ENCODE data around the gene ALS2. TPM values are rescaled to one million over a fixed set of nuclear protein-coding genes. Genes with fewer than 3 reads are reported as not detected.

Gene ALS2
- total RNA-seq, 1 experiment from 2014 or later = 23.8 TPM

- no peaks in the 10 kb centered on the region for H3K9me3 ChIP-seq (ENCODE audit: low read length)
- ChIA-PET CTCF (no interaction called here), POLR2A (ENCODE audit: unreplicated experiment) (no interaction called here)
- no peak for TF ChIP-seq EZH2 (IDR thresholded peaks at IDR 0.05; ENCODE audit: low read length, unreplicated experiment)
- no peaks in the 10 kb centered on the region for H3K4me1 ChIP-seq (ENCODE audit: insufficient read depth, low read length)
- no peak for DNase-seq
- H4K20me1 ChIP-seq (ENCODE audit: low read length) = no peaks in the 10 kb centered on the region
- H3K4me3 ChIP-seq (ENCODE audit: low read length) = no peak overlapping the region
- no peaks in the 10 kb centered on the region for H3K79me2 ChIP-seq (ENCODE audit: low read length)
- H3K27ac ChIP-seq (ENCODE audit: low read length) = no peak overlapping the region
- H3K27me3 ChIP-seq (ENCODE audit: low read length) = no peaks in the 10 kb centered on the region
- no TSS peak for BruUV-seq (replicated peaks)
- no peak for ATAC-seq
- no peaks in the 10 kb centered on the region for H3K9me2 ChIP-seq (replicated peaks; ENCODE audit: low read length)
- H3K4me2 ChIP-seq (ENCODE audit: low read length) = no peak overlapping the region
- H3K36me3 ChIP-seq (ENCODE audit: low read depth, low read length) = no peaks in the 10 kb centered on the region
- intact Hi-C loops (cut with micrococcal nuclease) = no loop called here
- H3F3A ChIP-seq (ENCODE audit: low read length, unreplicated experiment) = no peaks in the 10 kb centered on the region
- no peak overlapping the region for H2AFZ ChIP-seq (ENCODE audit: low read length)
- H3K9ac ChIP-seq (ENCODE audit: low read length) = no peak overlapping the region
Observed at GRCh38 chr2:201809633-201810032, 28.9 kb upstream of the ALS2 start.

GRCh38 chr2:201808027-201808426, 27.3 kb upstream of the ALS2 start:
- Histone ChIP-seq H3K9ac (ENCODE audit: low read length) (no peak overlapping the region), H2AFZ (ENCODE audit: low read length) (no peak overlapping the region), H3K9me3 (ENCODE audit: low read length) (no peaks in the 10 kb centered on the region), H4K20me1 (ENCODE audit: low read length) (no peaks in the 10 kb centered on the region), H3K27ac (ENCODE audit: low read length) (no peak overlapping the region), H3K36me3 (ENCODE audit: low read depth, low read length) (no peaks in the 10 kb centered on the region), H3K4me1 (ENCODE audit: insufficient read depth, low read length) (no peaks in the 10 kb centered on the region), H3K4me2 (ENCODE audit: low read length) (no peak overlapping the region), H3K4me3 (ENCODE audit: low read length) (no peak overlapping the region), H3F3A (ENCODE audit: low read length, unreplicated experiment) (no peaks in the 10 kb centered on the region), H3K79me2 (ENCODE audit: low read length) (no peaks in the 10 kb centered on the region), H3K27me3 (ENCODE audit: low read length) (no peaks in the 10 kb centered on the region), H3K9me2 (replicated peaks; ENCODE audit: low read length) (no peaks in the 10 kb centered on the region)
- ChIA-PET POLR2A (ENCODE audit: unreplicated experiment) (no interaction called here), CTCF (no interaction called here)
- no peak for DNase-seq
- BruUV-seq (replicated peaks) = no TSS peak
- TF ChIP-seq EZH2phosphoT487 (IDR thresholded peaks at IDR 0.05; ENCODE audit: borderline replicate concordance, low read length) (no peak), CTCF (conservative IDR thresholded peaks at IDR 0.05; ENCODE audit: low read depth, low read length) (no peak), EZH2 (IDR thresholded peaks at IDR 0.05; ENCODE audit: low read length, unreplicated experiment) (no peak)
- ATAC-seq = no peak
- intact Hi-C loops (cut with micrococcal nuclease) = no loop called here

- no peak overlapping the region for H3K27ac ChIP-seq (ENCODE audit: low read length)
- H3K9me3 ChIP-seq (ENCODE audit: low read length) = no peaks in the 10 kb centered on the region
- H2AFZ ChIP-seq (ENCODE audit: low read length) = no peak overlapping the region
- intact Hi-C loops (cut with micrococcal nuclease) = no loop called here
- no peaks in the 10 kb centered on the region for H3F3A ChIP-seq (ENCODE audit: low read length, unreplicated experiment)
- H3K27me3 ChIP-seq (ENCODE audit: low read length) = no peaks in the 10 kb centered on the region
- ATAC-seq (no peak), DNase-seq (no peak)
- H3K4me3 ChIP-seq (ENCODE audit: low read length) = no peak overlapping the region
- TF ChIP-seq EZH2 (IDR thresholded peaks at IDR 0.05; ENCODE audit: low read length, unreplicated experiment) = no peak
- H3K4me2 ChIP-seq (ENCODE audit: low read length) = no peak overlapping the region
- H4K20me1 ChIP-seq (ENCODE audit: low read length) = no peaks in the 10 kb centered on the region
- BruUV-seq (replicated peaks) = no TSS peak
- POLR2A ChIA-PET (ENCODE audit: unreplicated experiment) = no interaction called here
- H3K9me2 ChIP-seq (replicated peaks; ENCODE audit: low read length) = no peaks in the 10 kb centered on the region
- no peaks in the 10 kb centered on the region for H3K79me2 ChIP-seq (ENCODE audit: low read length)
- H3K4me1 ChIP-seq (ENCODE audit: insufficient read depth, low read length) = no peaks in the 10 kb centered on the region
- CTCF ChIA-PET = no interaction called here
- no peak overlapping the region for H3K9ac ChIP-seq (ENCODE audit: low read length)
- no peaks in the 10 kb centered on the region for H3K36me3 ChIP-seq (ENCODE audit: low read depth, low read length)
Observed at GRCh38 chr2:201807452-201807999, 26.8 kb upstream of the ALS2 start.

Data from PC-3 (cell line).